ENCODE measurements around the gene DOK7.

DNA sequence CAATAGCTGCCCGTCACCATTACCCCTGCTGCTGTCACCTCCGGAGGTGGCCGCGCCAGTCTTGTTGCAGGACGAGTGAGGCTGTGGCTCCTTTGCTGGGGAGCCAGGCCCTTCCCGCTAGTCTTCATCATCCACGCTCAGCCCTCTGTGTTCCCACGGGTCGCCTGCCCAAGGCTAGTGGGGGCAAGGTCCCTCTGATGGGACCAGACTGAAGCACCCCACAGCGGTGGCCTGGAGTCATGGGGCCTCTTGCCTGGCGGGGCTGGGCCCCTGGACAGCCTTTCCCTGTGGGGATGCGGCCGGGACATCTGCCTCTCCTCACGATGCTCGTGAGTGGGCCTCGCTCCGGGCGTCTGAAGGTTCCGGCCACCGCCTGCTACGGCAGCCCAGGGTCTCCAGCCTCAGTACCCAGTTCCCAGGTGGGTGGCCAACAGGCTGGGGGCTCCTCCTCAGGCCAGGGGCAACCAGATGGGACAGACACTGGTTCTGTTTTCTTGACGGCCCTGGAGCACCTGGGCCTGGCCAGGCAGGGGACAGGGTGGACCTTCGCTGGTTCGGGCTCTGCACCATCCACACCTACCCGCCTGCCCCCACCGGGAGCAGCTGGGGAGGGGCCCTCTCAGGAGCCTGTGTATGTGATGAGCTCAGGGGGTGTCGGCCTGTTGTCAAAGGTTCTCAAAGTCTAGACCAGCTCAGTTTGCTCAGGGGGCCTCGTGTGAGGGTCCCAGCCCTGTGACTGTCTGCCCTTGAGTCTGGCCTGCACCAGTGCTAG is 32.3 kb downstream of the DOK7 start:
- TF ChIP-seq EZH2 (optimal IDR thresholded peaks at IDR 0.05; ENCODE audit: low read depth, low read length) = no peak
- TF ChIP-seq, protein P1, sequence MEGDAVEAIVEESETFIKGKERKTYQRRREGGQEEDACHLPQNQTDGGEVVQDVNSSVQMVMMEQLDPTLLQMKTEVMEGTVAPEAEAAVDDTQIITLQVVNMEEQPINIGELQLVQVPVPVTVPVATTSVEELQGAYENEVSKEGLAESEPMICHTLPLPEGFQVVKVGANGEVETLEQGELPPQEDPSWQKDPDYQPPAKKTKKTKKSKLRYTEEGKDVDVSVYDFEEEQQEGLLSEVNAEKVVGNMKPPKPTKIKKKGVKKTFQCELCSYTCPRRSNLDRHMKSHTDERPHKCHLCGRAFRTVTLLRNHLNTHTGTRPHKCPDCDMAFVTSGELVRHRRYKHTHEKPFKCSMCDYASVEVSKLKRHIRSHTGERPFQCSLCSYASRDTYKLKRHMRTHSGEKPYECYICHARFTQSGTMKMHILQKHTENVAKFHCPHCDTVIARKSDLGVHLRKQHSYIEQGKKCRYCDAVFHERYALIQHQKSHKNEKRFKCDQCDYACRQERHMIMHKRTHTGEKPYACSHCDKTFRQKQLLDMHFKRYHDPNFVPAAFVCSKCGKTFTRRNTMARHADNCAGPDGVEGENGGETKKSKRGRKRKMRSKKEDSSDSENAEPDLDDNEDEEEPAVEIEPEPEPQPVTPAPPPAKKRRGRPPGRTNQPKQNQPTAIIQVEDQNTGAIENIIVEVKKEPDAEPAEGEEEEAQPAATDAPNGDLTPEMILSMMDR (IDR thresholded peaks at IDR 0.05; ENCODE audit: low read length) = no peak

All from MM.1S (cell line).